Fibroblast of lung (primary cell): ENCODE measurements around the gene PARP14. TPM values are rescaled to one million over a fixed set of nuclear protein-coding genes. Genes with fewer than 3 reads are reported as not detected.

ENCODE experiments used
- DNase-seq, 2 donors: peaks; one replicate each; pipeline versions ENCODE4 v3.0.0 to v3.0.0-alpha.2; 2010; ENCODE audit warnings: low read depth in 2 of 2
- H2AFZ ChIP-seq: 2 replicates; pipeline ENCODE4 v1.5.1; 2012; ENCODE audit warnings: low read length, control low read depth, inconsistent platforms
- H3K27ac ChIP-seq: 2 replicates; pipeline ENCODE4 v1.5.1; 2011; ENCODE audit warnings: low read length, control low read depth; ENCODE audit not compliant: insufficient read depth
- H3K27me3 ChIP-seq: 2 replicates; pipeline ENCODE4 v1.5.1; 2011; ENCODE audit warnings: mild to moderate bottlenecking, low read length; ENCODE audit not compliant: control insufficient read depth, insufficient read depth
- H3K36me3 ChIP-seq: 2 replicates; pipeline ENCODE4 v1.5.1; 2011; ENCODE audit warnings: low read length; ENCODE audit not compliant: control insufficient read depth, insufficient read depth
- H3K4me1 ChIP-seq: 2 replicates; pipeline ENCODE4 v1.5.1; 2011; ENCODE audit warnings: low read length; ENCODE audit not compliant: control insufficient read depth, insufficient read depth; ENCODE audit errors: extremely low read depth
- H3K4me2 ChIP-seq: 2 replicates; pipeline ENCODE4 v1.5.1; 2011; ENCODE audit warnings: low read length, control low read depth; ENCODE audit not compliant: insufficient read depth; ENCODE audit errors: extremely low read depth
- H3K4me3 ChIP-seq, 4 experiments: fragments of 200-600 bp in 1 of 4; sonication (generic) in 1 of 4; replicated peaks in 1 of 4; 2 replicates each; pipeline ENCODE4 v1.5.1; 2011 to 2016; ENCODE audit warnings: low read length in 4 of 4, low read depth in 3 of 4, mild to moderate bottlenecking in 3 of 4, control low read depth in 2 of 4, inconsistent platforms in 1 of 4, mixed read lengths in 1 of 4; ENCODE audit not compliant: insufficient read depth in 1 of 4; ENCODE audit errors: control extremely low read depth in 1 of 4
- H3K79me2 ChIP-seq: 2 replicates; pipeline ENCODE4 v1.5.1; 2012; ENCODE audit warnings: mild to moderate bottlenecking, low read length, inconsistent platforms; ENCODE audit not compliant: control insufficient read depth, insufficient read depth
- H3K9ac ChIP-seq: 2 replicates; pipeline ENCODE4 v1.5.1; 2011; ENCODE audit warnings: mild to moderate bottlenecking, low read length, control low read depth; ENCODE audit not compliant: insufficient read depth
- H3K9me3 ChIP-seq: 2 replicates; pipeline ENCODE4 v1.5.1; 2012; ENCODE audit warnings: low read depth, low read length; ENCODE audit not compliant: control insufficient read depth, insufficient read depth
- H4K20me1 ChIP-seq: 2 replicates; pipeline ENCODE4 v1.5.1; 2011; ENCODE audit warnings: low read length; ENCODE audit not compliant: control insufficient read depth, insufficient read depth; ENCODE audit errors: extremely low read depth
- EZH2 ChIP-seq: IDR thresholded peaks from 2 replicates; pipeline ENCODE4 v1.5.1; 2012; ENCODE audit warnings: low read length, control low read depth, mild to moderate bottlenecking; ENCODE audit errors: missing control alignments
- polyA plus RNA-seq, 2 donors: library from polyadenylated mRNA; depleted of rRNA in 1 of 2; stranded (reverse) in 1 of 2; unstranded in 1 of 2; fragments of >200 nt; gene quantifications; 2 replicates each; pipeline ENCODE4 v1.2.1, GENCODE V29; 2011 to 2012; ENCODE audit warnings: missing spikeins in 1 of 2
- total RNA-seq: library from RNA; depleted of rRNA; stranded (reverse); fragments of >200 nt; gene quantifications from 2 replicates; pipeline ENCODE4 v1.2.1, GENCODE V29; 2014
- TF ChIP-seq, protein P1 (sequence below), 2 donors: IDR thresholded peaks in 1 of 2; conservative IDR thresholded peaks in 1 of 2; 1 replicate in 1 of 2; 2 replicates in 1 of 2; pipeline ENCODE4 v1.5.1; 2011 to 2012; ENCODE audit warnings: low read length in 2 of 2, control low read depth in 1 of 2, inconsistent platforms in 1 of 2, low read depth in 1 of 2, mild to moderate bottlenecking in 1 of 2

PARP14 gene
- total and polyA plus RNA-seq, 2 donors (not counting 1 experiment from before 2014, with no cell fraction given) = 35.6 to 78.3 TPM

DNA sequence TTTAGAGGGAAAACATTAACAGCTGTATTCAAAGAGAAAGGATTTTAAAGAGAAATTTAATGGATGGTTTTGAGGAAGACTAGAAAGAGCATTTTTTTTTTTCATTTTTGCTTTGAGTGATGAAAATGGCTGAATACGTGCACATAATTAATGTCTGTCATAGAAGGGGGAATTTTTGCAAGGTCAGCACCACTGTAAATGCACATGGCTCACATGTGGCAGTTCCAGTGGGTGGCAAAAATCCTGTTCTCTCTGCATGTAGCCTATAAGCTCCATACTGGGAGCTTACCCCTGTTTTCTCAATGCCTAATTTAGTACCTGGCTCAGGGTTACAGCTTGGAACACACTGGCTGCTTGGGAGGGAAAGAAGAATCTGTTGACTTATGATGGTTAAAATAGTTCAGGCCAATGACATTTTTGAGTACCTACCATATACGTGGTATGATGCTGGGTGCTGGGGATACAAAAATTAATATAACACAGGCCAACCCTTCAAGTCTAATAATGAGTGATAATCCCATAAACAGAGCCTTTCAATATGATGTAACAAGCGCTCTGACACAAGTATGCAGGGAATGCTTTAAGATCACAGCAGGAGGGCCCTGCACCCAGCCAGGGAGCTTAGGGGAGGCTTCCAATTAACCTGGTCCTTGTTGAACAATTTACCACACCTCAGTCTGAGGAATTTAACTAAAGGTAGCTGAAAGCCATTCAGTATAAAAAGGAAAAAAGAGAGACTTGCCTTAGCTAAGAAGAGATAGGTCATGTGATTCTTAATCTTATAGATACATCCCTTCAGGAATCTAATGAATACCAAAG lies 80.0 kb downstream of the PARP14 start:
- peak in 1 of 2 donors; percentile 39 for DNase-seq
- no peak for TF ChIP-seq EZH2
- Histone ChIP-seq H4K20me1 (no peaks in the 10 kb centered on the region), H3K4me3 (no peak overlapping the region), H3K79me2 (no peaks in the 10 kb centered on the region), H3K27ac (no peak overlapping the region), H3K9me3 (no peaks in the 10 kb centered on the region), H3K4me2 (no peak overlapping the region), H2AFZ (no peak overlapping the region), H3K27me3 (no peaks in the 10 kb centered on the region), H3K9ac (no peak overlapping the region), H3K4me1 (no peaks in the 10 kb centered on the region), H3K36me3 (no peaks in the 10 kb centered on the region)

DNA sequence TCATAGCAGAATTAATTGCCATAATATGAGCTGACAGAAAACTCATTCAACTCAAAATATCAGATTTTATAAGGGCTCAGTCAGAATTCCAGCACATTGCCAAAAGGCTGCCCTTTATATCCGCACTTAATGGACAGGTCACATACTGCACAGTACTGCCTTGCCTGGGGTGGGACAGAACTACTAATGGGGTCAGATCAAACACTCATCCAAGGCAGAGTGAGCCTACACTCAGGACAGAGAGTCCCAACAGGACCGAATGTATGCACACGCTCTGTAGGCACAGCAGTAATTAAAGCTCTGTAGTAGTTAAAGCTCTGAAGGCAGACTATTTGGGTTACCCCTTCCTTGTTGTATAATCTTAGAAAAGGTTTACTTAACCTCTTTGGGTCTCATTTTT lies 85.8 kb downstream of the PARP14 start:
- no peaks in the 10 kb centered on the region for H3K79me2 ChIP-seq
- no peak overlapping the region for H3K4me2 ChIP-seq
- H3K9ac ChIP-seq = no peak overlapping the region
- H3K4me1 ChIP-seq = no peaks in the 10 kb centered on the region
- H3K27ac ChIP-seq = no peak overlapping the region
- H4K20me1 ChIP-seq = no peaks in the 10 kb centered on the region
- no peak for DNase-seq
- no peaks in the 10 kb centered on the region for H3K27me3 ChIP-seq
- no peaks in the 10 kb centered on the region for H3K9me3 ChIP-seq
- no peak for TF ChIP-seq EZH2
- TF ChIP-seq, protein P1, sequence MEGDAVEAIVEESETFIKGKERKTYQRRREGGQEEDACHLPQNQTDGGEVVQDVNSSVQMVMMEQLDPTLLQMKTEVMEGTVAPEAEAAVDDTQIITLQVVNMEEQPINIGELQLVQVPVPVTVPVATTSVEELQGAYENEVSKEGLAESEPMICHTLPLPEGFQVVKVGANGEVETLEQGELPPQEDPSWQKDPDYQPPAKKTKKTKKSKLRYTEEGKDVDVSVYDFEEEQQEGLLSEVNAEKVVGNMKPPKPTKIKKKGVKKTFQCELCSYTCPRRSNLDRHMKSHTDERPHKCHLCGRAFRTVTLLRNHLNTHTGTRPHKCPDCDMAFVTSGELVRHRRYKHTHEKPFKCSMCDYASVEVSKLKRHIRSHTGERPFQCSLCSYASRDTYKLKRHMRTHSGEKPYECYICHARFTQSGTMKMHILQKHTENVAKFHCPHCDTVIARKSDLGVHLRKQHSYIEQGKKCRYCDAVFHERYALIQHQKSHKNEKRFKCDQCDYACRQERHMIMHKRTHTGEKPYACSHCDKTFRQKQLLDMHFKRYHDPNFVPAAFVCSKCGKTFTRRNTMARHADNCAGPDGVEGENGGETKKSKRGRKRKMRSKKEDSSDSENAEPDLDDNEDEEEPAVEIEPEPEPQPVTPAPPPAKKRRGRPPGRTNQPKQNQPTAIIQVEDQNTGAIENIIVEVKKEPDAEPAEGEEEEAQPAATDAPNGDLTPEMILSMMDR (conservative IDR thresholded peaks at IDR 0.05 in 1 of 2, IDR thresholded peaks at IDR 0.05 in 1 of 2; ENCODE audit: low read depth in 1 of 2, low read length in 2 of 2) = no peak
- no peaks in the 10 kb centered on the region for H3K36me3 ChIP-seq
- no peak overlapping the region for H3K4me3 ChIP-seq
- H2AFZ ChIP-seq = no peak overlapping the region

DNA sequence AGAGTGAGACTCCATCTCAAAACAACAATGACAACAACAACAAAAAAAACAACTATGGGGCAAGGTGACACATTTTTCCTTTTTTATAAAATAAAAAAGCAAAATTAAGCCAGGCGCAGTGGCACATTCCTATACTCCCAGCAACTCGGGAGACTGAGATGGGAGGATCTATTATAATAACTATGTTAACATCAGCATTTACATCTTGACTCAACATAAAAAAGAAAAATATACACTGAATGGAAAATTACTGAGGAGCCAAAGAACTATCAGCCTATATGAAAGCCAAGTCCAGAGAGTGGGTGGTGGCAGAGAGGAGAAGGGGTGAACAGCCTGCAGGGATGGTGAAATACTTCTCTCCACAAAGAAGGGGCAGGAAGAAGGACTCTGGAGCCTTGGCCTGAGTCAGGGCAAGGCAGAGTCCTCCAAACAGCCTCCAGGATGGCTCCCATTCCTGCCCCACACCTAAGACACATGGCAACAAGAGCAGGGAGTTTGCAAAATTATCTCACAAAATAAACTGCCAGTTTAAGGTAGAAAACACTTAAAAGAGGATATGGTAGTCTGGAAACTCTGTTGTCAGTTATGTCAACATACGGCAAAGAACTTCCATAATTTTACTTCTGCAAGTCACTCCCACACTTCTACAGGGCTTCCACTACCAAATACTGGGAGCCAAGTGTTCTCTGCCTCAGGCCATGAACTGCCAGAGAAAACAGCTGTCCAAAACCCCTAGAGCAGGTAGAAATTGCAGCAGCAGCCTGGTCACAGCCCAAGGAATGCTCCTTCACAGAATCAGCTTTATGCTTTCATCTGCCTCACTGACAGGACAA lies 87.1 kb downstream of the PARP14 start:
- H3K27me3 ChIP-seq = no peaks in the 10 kb centered on the region
- H3K4me3 ChIP-seq = no peak overlapping the region
- H2AFZ ChIP-seq = no peak overlapping the region
- no peaks in the 10 kb centered on the region for H3K36me3 ChIP-seq
- H3K9me3 ChIP-seq = no peaks in the 10 kb centered on the region
- no peaks in the 10 kb centered on the region for H4K20me1 ChIP-seq
- DNase-seq = no peak
- no peaks in the 10 kb centered on the region for H3K4me1 ChIP-seq
- no peaks in the 10 kb centered on the region for H3K79me2 ChIP-seq
- no peak overlapping the region for H3K9ac ChIP-seq
- TF ChIP-seq, protein P1 (conservative IDR thresholded peaks at IDR 0.05 in 1 of 2, IDR thresholded peaks at IDR 0.05 in 1 of 2; ENCODE audit: low read depth in 1 of 2, low read length in 2 of 2) = no peak
- no peak for TF ChIP-seq EZH2
- no peak overlapping the region for H3K27ac ChIP-seq
- no peak overlapping the region for H3K4me2 ChIP-seq
